ENCODE data around the gene GBF1. TPM values are rescaled to one million over a fixed set of nuclear protein-coding genes. Genes with fewer than 3 reads are reported as not detected.
A peak's percentile ranks its signal among the peaks of the same experiment; 100 is the strongest.

Gene GBF1
- total RNA-seq, 1 experiment from 2014 or later = 50.6 TPM

- peaks cover 41% of the 10 kb centered on the region for H3K36me3 Mint-ChIP-seq (ENCODE audit: insufficient read depth, unreplicated experiment)
- H3K27ac Mint-ChIP-seq (ENCODE audit: low read depth, unreplicated experiment) = no peak overlapping the region
- intact Hi-C loops (cut with micrococcal nuclease) = no loop called here
- no peaks in the 10 kb centered on the region for H3K9me3 Mint-ChIP-seq (ENCODE audit: unreplicated experiment)
- no peak overlapping the region for H3K4me3 Mint-ChIP-seq (ENCODE audit: unreplicated experiment)
- ChIA-PET POLR2A (interaction anchor here (0.8 to 2.5 kb wide), 7 partner anchors 10 to 330 kb away, joined by 3 to 14 read pairs (median 4); partner anchors contain the start of genes ARL3 and FBXL15), CTCF (interaction anchor here (0.6 to 2.6 kb wide), 5 partner anchors 9 to 155 kb away, joined by 3 to 18 read pairs (median 5); no protein-coding TSS in a partner anchor)
- no TSS peak for BruUV-seq (replicated peaks)
- DNase-seq (ENCODE audit: unreplicated experiment) = no peak
- TF ChIP-seq CTCF (IDR thresholded peaks at IDR 0.05; ENCODE audit: unreplicated experiment) = no peak
- H3K27me3 Mint-ChIP-seq (ENCODE audit: insufficient read depth, unreplicated experiment) = no peaks in the 10 kb centered on the region
- H3K4me1 Mint-ChIP-seq (ENCODE audit: insufficient read depth, unreplicated experiment) = no peaks in the 10 kb centered on the region
These were observed 138.7 kb downstream of the GBF1 start for GRCh38 chr10:102384053-102384452.

- H3K27ac Mint-ChIP-seq (ENCODE audit: low read depth, unreplicated experiment) = no peak overlapping the region
- POLR2A ChIA-PET = interaction anchor here (0.7 to 2.5 kb wide), 14 partner anchors 9 to 329 kb away, joined by 3 to 14 read pairs (median 4); partner anchors contain the start of genes ARL3, FBXL15, GBF1 and NFKB2
- intact Hi-C loops (cut with micrococcal nuclease) = no loop called here
- H3K4me1 Mint-ChIP-seq (ENCODE audit: insufficient read depth, unreplicated experiment) = no peaks in the 10 kb centered on the region
- H3K9me3 Mint-ChIP-seq (ENCODE audit: unreplicated experiment) = no peaks in the 10 kb centered on the region
- CTCF ChIA-PET = interaction anchor here (0.5 to 2.6 kb wide), 12 partner anchors 8 to 215 kb away, joined by 3 to 18 read pairs (median 4); partner anchors contain the start of gene FBXL15
- no peaks in the 10 kb centered on the region for H3K27me3 Mint-ChIP-seq (ENCODE audit: insufficient read depth, unreplicated experiment)
- peaks cover 34% of the 10 kb centered on the region for H3K36me3 Mint-ChIP-seq (ENCODE audit: insufficient read depth, unreplicated experiment)
- peak; percentile 40 for DNase-seq (ENCODE audit: unreplicated experiment)
- no peak for TF ChIP-seq CTCF (IDR thresholded peaks at IDR 0.05; ENCODE audit: unreplicated experiment)
- no peak overlapping the region for H3K4me3 Mint-ChIP-seq (ENCODE audit: unreplicated experiment)
- BruUV-seq (replicated peaks) = no TSS peak
These were observed 139.5 kb downstream of the GBF1 start for GRCh38 chr10:102384606-102385429.

- H3K36me3 Mint-ChIP-seq (ENCODE audit: insufficient read depth, unreplicated experiment) = peaks cover 8% of the 10 kb centered on the region
- no peaks in the 10 kb centered on the region for H3K4me1 Mint-ChIP-seq (ENCODE audit: insufficient read depth, unreplicated experiment)
- BruUV-seq (replicated peaks) = no TSS peak
- DNase-seq (ENCODE audit: unreplicated experiment) = no peak
- intact Hi-C loops (cut with micrococcal nuclease) = no loop called here
- ChIA-PET POLR2A (interaction anchor here (1.4 kb wide), 1 partner anchor 60 kb away, joined by 4 read pairs; no protein-coding TSS in a partner anchor), CTCF (interaction anchor here (0.6 to 1.8 kb wide), 5 partner anchors 10 to 220 kb away, joined by 3 to 7 read pairs (median 4); no protein-coding TSS in a partner anchor)
- no peak overlapping the region for H3K4me3 Mint-ChIP-seq (ENCODE audit: unreplicated experiment)
- H3K9me3 Mint-ChIP-seq (ENCODE audit: unreplicated experiment) = no peaks in the 10 kb centered on the region
- H3K27ac Mint-ChIP-seq (ENCODE audit: low read depth, unreplicated experiment) = no peak overlapping the region
- TF ChIP-seq CTCF (IDR thresholded peaks at IDR 0.05; ENCODE audit: unreplicated experiment) = no peak
- H3K27me3 Mint-ChIP-seq (ENCODE audit: insufficient read depth, unreplicated experiment) = no peaks in the 10 kb centered on the region
These were observed 144.6 kb downstream of the GBF1 start for GRCh38 chr10:102389894-102390293.

- TF ChIP-seq CTCF (IDR thresholded peaks at IDR 0.05; ENCODE audit: unreplicated experiment) = no peak
- Mint-ChIP-seq H3K9me3 (ENCODE audit: unreplicated experiment) (no peaks in the 10 kb centered on the region), H3K27ac (ENCODE audit: low read depth, unreplicated experiment) (no peak overlapping the region), H3K27me3 (ENCODE audit: insufficient read depth, unreplicated experiment) (no peaks in the 10 kb centered on the region), H3K4me3 (ENCODE audit: unreplicated experiment) (peak overlapping the region; percentile 61), H3K4me1 (ENCODE audit: insufficient read depth, unreplicated experiment) (no peaks in the 10 kb centered on the region), H3K36me3 (ENCODE audit: insufficient read depth, unreplicated experiment) (peaks cover 9% of the 10 kb centered on the region)
- CTCF ChIA-PET = interaction anchor here (0.6 to 10.5 kb wide), 7 partner anchors 8 to 219 kb away, joined by 3 to 137 read pairs (median 6); partner anchors contain the start of gene FBXL15
- intact Hi-C loops (cut with micrococcal nuclease) = no loop called here
- no TSS peak for BruUV-seq (replicated peaks)
- DNase-seq (ENCODE audit: unreplicated experiment) = no peak
- POLR2A ChIA-PET = interaction anchor here (0.9 to 5.4 kb wide), 3 partner anchors 30 to 223 kb away, joined by 3 to 96 read pairs (median 34); partner anchors contain the start of genes C10orf95 and FBXL15
These were observed 147.0 kb downstream of the GBF1 start for GRCh38 chr10:102392306-102392705.
